Effector CD4-positive, alpha-beta T cell (primary cell): Measurements from ENCODE around the gene TCTA.

Experiments
- DNase-seq: peaks from one replicate; pipeline ENCODE4 v3.0.0-alpha.2; 2020

The TCTA gene

GRCh38 chr3:49410846-49411534 is 1.2 kb upstream of the TCTA start:
- no peak for DNase-seq

- DNase-seq: peak; percentile 42
These were observed 672 bp upstream of the TCTA start for GRCh38 chr3:49411535-49411967.

DNA sequence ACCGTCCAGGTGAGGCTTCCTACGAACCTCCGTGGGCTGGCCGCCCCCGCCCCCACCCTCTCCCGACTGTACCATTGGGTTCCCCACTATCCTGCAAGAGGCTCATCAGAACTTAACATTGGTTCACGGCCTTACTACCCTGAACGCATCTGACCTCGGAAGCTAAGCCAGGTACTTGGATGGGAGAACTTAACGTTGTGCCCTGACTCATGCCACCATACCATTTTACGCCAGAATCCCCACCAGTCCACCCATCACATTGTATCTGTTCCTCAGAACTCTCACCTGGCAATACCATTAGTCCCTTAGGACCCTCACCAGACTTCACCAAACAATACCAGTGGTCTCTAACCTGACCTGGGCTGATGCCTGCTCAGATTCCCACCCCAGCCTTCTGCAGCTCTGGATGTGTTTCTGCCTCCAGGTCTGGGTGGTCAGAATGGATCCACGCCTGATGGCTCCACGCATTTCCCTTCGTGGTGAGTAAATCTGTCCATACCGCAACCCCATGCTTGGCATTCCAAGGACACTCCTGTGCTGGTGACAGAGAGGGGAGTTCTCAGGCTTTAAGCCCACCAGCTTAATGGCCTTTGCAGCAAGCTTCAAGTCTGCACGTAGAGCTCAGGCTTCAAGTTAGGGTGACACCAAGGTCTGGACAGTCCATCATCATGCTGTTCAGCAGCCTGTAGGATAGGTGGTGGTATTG is 562 bp downstream of the TCTA start:
- DNase-seq: no peak

- DNase-seq: no peak
These were observed 1.1 kb downstream of the TCTA start for GRCh38 chr3:49413338-49413734.

DNA sequence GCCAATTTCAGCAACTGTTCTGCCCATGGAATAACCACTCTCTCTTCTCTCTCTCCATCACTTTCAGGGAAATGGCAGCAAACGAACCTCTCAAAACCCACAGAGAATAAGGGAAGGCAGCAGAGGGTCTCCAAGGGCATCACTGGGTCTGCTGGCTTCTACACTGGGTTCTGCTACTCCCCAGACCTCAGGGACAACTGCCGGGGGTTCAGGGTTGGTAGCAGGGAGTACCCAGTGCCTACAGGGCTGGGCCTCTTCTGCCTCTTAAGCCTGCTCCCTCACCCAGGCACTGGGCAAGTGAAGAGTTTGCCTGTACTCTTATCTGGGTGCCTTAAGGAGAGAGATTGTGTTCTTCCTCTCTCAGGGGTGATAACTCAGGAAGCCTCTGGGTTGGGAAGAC is 2.5 kb downstream of the TCTA start:
- DNase-seq: no peak

DNA sequence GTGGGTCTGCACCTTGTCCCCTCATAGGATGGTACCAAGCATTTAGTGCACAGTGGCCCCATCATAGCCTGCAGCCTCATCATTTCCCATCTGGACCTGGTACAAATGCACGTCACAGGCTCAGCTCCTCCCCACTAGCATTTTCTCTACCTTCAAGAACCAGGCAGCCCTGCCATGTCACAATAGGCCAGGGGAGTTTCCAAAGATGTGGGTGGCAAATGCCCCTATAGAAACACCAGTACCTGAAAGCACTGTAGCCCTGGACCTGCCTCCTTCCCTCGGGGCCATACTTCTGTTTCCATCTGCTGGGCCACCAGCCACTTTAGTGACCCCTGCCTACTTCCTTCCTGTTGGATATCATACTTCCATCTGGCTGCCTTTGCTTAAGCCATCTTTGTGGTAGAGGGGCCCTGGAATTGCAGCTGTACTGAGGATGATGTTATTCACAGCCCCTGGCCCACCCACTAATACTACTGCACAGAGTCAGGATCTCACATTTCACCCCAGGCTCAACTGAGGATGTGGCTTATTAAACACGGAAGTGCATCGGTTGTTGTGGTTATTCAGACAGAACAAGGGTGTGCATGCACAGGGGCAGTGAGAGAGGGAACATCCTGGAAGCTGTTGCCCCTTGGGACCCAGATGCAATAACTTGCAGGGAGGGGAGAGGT is 3.8 kb downstream of the TCTA start:
- DNase-seq: peak; percentile 61

DNA sequence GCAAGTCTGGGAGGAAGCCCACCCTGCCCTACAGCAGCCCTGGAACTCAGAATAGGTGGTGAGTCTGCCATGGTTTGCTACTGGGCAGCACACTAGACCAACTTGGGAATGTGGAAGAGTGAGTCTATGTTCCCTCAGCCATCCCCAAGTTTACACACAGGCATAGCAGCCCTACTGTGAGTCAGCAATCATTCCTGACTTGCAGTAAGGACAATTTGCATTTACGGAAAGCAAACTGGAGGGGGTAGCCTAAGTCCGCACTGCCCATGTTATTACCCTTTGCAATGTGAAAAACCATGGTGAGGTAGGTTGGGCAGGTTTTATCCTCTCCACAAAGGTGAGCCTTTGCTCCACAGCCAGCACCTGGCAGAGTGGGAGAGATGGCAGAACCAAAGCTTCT is 4.6 kb downstream of the TCTA start:
- no peak for DNase-seq

GRCh38 chr3:49417516-49418120 is 5.4 kb downstream of the TCTA start:
- no peak for DNase-seq

- no peak for DNase-seq
These were observed 9.7 kb downstream of the TCTA start for GRCh38 chr3:49421890-49422378.

DNA sequence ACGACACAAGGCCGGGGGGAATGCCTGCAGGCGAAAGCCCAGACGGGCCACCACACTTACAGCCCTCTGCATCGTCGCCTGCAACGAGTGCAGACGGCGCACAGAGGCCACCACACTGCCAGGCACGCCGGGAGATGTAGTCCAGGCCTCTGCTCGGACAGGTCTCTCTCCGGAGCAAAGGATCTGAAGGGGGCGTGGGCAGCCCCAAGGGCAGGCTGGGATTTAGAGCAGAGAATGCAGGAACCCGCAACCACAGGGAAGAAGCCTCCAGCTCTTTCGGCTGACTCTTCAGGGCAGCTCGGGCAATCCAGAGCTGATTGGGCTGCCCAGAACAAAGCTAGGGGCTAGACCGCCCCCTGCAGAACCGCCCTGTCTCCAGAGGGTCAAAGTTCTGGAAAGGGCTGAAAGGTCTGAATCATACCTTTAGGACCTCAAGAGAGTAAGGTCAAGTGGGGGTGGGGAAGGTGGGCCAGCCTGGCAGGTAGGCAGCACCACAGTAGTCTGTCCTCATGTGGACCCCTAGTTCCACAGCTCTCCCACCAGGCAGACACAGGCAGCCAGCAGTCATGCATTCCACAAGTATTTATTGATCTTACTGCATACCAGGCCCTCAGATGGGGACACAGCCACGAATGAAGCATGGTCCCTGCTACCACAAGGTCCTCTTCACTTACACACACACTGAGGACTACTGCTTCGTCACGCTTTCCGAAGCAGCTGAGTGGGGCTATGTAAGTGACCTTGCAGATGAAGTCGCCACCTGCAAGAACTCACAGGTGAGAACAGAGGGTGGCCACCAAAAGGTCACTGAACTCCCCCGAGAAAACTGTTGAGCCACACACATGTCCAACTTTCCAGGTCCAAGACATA is 10.4 kb downstream of the TCTA start, which contains the start of gene AMT:
TSS of gene AMT (minus strand) at position 95 of the 870 bp plus-strand sequence. CDS start at position 72, 23 bp downstream.
- no peak for DNase-seq

GRCh38 chr3:49424816-49425215 is 12.6 kb downstream of the TCTA start:
- no peak for DNase-seq

- DNase-seq: no peak
These were observed 15.4 kb downstream of the TCTA start for GRCh38 chr3:49427586-49427985.

DNA sequence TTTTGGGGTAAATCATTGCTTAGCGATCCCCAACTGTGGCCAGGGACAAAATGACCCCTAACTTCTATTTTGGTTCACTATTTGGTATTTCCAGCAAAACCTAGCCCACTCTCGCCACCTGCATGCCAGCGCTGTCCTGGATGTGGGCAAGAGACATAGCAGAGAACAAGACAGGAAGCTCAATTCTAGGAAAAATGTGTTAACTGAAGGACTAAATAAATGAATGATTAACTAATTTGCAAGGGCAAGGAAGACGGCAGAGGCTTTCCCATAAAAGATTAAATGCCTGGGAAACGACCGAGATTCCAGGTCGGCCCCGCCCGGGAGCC is 16.5 kb downstream of the TCTA start:
- no peak for DNase-seq

DNA sequence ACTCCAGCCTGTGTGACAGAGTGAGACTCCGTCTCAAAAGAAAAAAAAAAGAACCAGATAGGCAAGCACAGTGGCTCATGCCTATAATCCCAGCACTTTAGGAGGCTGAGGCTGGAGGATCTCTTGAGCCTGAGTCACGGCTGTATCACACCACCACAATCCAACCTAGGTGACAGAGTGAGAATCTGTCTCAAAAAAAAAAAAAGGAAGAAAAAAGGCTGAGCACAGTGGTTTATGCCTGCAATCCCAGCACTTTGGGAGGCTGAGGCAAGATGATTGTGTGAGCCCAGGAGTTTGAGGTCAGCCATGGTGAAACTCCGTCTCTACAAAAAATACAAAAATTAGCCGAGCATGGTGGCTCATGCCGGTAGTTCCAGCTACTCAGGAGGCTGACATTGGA is 22.5 kb downstream of the TCTA start:
- DNase-seq: no peak

DNA sequence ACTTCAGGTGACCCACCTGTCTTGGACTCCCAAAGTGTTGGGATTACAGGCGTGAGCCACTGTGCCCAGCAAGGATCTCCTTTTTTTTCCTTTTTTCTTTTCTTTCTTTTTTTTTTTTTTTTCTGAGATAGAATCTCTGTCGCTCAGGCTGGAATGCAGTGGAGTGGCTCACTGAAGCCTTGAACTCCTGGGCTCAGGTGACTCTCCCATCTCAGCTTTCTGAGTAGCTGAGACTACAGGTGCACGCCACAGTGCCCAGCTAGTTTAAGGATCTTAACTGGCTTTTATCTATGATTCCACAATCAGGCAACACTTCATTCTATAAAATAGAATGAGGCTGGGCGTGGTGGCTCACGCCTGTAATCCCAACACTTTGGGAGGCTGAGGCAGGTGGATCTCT is 33.2 kb downstream of the TCTA start:
- DNase-seq: no peak

DNA sequence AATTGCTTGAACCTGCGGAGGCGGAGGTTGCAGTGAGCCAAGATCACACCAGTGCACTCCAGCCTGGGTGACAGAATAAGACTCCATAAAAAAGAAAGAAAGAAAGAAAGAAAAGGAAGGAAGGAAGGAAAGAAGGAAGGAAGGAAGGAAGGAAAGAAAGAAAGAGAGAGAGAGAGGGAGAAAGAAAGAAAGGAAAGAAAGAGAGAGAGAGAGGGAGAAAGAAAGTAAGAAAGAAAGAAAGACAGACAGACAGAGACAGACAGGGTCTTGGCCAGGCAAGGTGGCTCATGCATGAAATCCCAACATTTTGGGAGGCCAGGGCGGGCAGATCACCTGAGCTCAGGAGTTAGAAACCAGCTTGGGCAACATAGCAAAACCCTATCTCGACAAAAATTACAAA is 41.4 kb downstream of the TCTA start:
- no peak for DNase-seq

- no peak for DNase-seq
These were observed 42.2 kb downstream of the TCTA start for GRCh38 chr3:49454458-49454857.

GRCh38 chr3:49454898-49455681 is 42.9 kb downstream of the TCTA start:
- no peak for DNase-seq

GRCh38 chr3:49456466-49456865 is 44.2 kb downstream of the TCTA start:
- DNase-seq: no peak

GRCh38 chr3:49460188-49460890 is 48.1 kb downstream of the TCTA start:
- DNase-seq: no peak

DNA sequence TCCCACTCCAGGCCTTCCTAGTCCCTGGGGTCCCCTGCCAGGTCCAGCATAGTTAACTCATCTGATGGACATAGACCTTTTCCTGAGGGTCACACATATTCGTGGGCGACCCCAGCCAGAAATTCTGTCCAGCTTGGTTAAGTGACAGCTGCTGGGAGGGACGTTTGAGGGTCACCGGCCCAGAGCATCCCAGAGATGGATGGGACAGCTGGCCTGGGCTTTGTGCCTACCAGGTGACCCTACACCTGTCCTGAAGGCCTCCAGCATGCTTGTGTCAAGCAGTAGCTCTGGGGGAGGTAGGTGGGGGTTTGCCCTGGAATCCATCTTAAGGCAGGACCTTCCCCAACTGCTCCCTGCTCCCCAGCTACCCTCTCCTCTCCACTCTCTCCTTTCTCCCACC is 48.7 kb downstream of the TCTA start:
- DNase-seq: no peak
